Measurements from ENCODE around the gene METTL1.

GRCh38 chr12:57802607-57803006, 30.7 kb upstream of the METTL1 start:
- no peak for TF ChIP-seq CTCF (IDR thresholded peaks at IDR 0.05)
- no peak for TF ChIP-seq POLR2A (IDR thresholded peaks at IDR 0.05)
- no peak for TF ChIP-seq EP300 (IDR thresholded peaks at IDR 0.05)

All from ovary (tissue), 3 donors.